ENCODE measurements around the gene KIR2DL4.

- TF ChIP-seq, protein P1, sequence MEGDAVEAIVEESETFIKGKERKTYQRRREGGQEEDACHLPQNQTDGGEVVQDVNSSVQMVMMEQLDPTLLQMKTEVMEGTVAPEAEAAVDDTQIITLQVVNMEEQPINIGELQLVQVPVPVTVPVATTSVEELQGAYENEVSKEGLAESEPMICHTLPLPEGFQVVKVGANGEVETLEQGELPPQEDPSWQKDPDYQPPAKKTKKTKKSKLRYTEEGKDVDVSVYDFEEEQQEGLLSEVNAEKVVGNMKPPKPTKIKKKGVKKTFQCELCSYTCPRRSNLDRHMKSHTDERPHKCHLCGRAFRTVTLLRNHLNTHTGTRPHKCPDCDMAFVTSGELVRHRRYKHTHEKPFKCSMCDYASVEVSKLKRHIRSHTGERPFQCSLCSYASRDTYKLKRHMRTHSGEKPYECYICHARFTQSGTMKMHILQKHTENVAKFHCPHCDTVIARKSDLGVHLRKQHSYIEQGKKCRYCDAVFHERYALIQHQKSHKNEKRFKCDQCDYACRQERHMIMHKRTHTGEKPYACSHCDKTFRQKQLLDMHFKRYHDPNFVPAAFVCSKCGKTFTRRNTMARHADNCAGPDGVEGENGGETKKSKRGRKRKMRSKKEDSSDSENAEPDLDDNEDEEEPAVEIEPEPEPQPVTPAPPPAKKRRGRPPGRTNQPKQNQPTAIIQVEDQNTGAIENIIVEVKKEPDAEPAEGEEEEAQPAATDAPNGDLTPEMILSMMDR (IDR thresholded peaks at IDR 0.05; ENCODE audit: low read depth, low read length) = no peak
- no peak for TF ChIP-seq EZH2phosphoT487 (IDR thresholded peaks at IDR 0.05; ENCODE audit: low read depth)
These were observed 10.6 kb upstream of the KIR2DL4 start for GRCh38 chr19:54792814-54793213.

Data from OCI-LY3 (cell line).